ENCODE measurements around the gene YKT6.

GRCh38 chr7:44157116-44158080 lies 43.4 kb upstream of the YKT6 start:
- TF ChIP-seq, protein P1, sequence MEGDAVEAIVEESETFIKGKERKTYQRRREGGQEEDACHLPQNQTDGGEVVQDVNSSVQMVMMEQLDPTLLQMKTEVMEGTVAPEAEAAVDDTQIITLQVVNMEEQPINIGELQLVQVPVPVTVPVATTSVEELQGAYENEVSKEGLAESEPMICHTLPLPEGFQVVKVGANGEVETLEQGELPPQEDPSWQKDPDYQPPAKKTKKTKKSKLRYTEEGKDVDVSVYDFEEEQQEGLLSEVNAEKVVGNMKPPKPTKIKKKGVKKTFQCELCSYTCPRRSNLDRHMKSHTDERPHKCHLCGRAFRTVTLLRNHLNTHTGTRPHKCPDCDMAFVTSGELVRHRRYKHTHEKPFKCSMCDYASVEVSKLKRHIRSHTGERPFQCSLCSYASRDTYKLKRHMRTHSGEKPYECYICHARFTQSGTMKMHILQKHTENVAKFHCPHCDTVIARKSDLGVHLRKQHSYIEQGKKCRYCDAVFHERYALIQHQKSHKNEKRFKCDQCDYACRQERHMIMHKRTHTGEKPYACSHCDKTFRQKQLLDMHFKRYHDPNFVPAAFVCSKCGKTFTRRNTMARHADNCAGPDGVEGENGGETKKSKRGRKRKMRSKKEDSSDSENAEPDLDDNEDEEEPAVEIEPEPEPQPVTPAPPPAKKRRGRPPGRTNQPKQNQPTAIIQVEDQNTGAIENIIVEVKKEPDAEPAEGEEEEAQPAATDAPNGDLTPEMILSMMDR (IDR thresholded peaks at IDR 0.05), result no peak
- TF ChIP-seq POLR2A (IDR thresholded peaks at IDR 0.05) (no peak), POLR2AphosphoS5 (IDR thresholded peaks at IDR 0.05; ENCODE audit: insufficient read depth in 1 of 2, low read depth in 1 of 2) (no peak)

Data from vagina (tissue), 2 donors.